Heart left ventricle (tissue), 16 donors: ENCODE measurements around the gene SEMA3F. TPM values are rescaled to one million over a fixed set of nuclear protein-coding genes. Genes with fewer than 3 reads are reported as not detected.

Experiments
- ATAC-seq, 4 donors: fragments of 200-7000 bp; cut with Tn5 transposase; one replicate each; pipeline ENCODE4 v1.9.1; 2020 to 2022; ENCODE audit warnings: moderate library complexity in 4 of 4, mild to moderate bottlenecking in 3 of 4, moderate number of reproducible peaks in 1 of 4
- DNase-seq, 5 donors: peaks; one replicate each; pipeline ENCODE4 v3.0.0-alpha.2; 2020
- H3K27ac ChIP-seq, 12 donors: fragments of 200-600 bp; sonication (generic) in 4 of 12; one replicate each; pipeline versions ENCODE4 v1.5.0 to v1.8.0; 2016 to 2022; ENCODE audit warnings: mild to moderate bottlenecking in 2 of 12
- H3K27me3 ChIP-seq, 9 donors: fragments of 200-600 bp; sonication (generic) in 2 of 9; one replicate each; pipeline versions ENCODE4 v1.5.1 to v1.8.0; 2016 to 2022; ENCODE audit warnings: mild to moderate bottlenecking in 3 of 9
- H3K36me3 ChIP-seq, 9 donors: fragments of 200-600 bp; sonication (generic) in 2 of 9; one replicate each; pipeline versions ENCODE4 v1.5.0 to v1.8.0; 2018 to 2022; ENCODE audit warnings: mild to moderate bottlenecking in 2 of 9
- H3K4me1 ChIP-seq, 12 donors: fragments of 200-600 bp; sonication (generic) in 4 of 12; one replicate each; pipeline versions ENCODE4 v1.5.0 to v1.8.0; 2016 to 2022; ENCODE audit warnings: mild to moderate bottlenecking in 3 of 12
- H3K4me3 ChIP-seq, 12 donors: fragments of 200-600 bp; sonication (generic) in 4 of 12; one replicate each; pipeline versions ENCODE4 v1.5.0 to v1.8.0; 2017 to 2022; ENCODE audit warnings: mild to moderate bottlenecking in 9 of 12, moderate library complexity in 4 of 12
- H3K9me3 ChIP-seq, 12 donors: fragments of 200-600 bp; sonication (generic) in 4 of 12; one replicate each; pipeline versions ENCODE4 v1.5.0 to v1.8.0; 2016 to 2022; ENCODE audit warnings: mild to moderate bottlenecking in 1 of 12
- POLR2A ChIP-seq, 2 donors: fragments of 450-650 bp; IDR thresholded peaks; one replicate each; pipeline ENCODE4 v1.6.1; 2017; ENCODE audit warnings: antibody characterized with exemption in 2 of 2, mild to moderate bottlenecking in 2 of 2, moderate library complexity in 2 of 2
- WGBS, 4 donors: extraction: QIAGEN DNeasy Blood & Tissue Kit in 2 of 4; methylation state at CpG; one replicate each; pipeline versions ENCODE4 v1.1.5 to v1.1.7; 2013 to 2018; 5-methylcytosine and 5-hydroxymethylcytosine counted together
- intact Hi-C, 10 donors: fragments of 100-400 bp; cut with DNase I; formaldehyde crosslinking; loops; one replicate each; pipeline versions ENCODE4 v1.11.1 to v1.14.2; 2022
- polyA plus RNA-seq, 2 donors: library from polyadenylated mRNA; stranded (reverse); fragments of 200-250 nt; gene quantifications; one replicate each; pipeline ENCODE4 v1.2.3, GENCODE V29; 2013
- total RNA-seq, 9 donors: library from RNA; depleted of rRNA in 2 of 9; stranded (reverse); fragments of >200 nt in 2 of 9; fragmentation: NEBNext Ultra II Directional in 3 of 9; extraction: Animal tissue kit (Norgen Biotek cat#: 25700) in 3 of 9; gene quantifications; one replicate each; pipeline versions ENCODE4 v1.1.0 to v1.2.4, GENCODE V29; 2016 to 2023
- TF ChIP-seq, protein P1 (sequence below), 12 donors: fragments of 200-600 bp; sonication (generic) in 4 of 12; IDR thresholded peaks; one replicate each; pipeline versions ENCODE4 v1.5.0 to v1.8.0; 2018 to 2022; ENCODE audit warnings: antibody characterized with exemption in 12 of 12, mild to moderate bottlenecking in 5 of 12
- donor health status: ischemic (EF 13 %, LVEDD 7.1; RV severe dilation, severe dysfunction).
- donor health status: healthy with polysubstance abuse.
- donor health status: DM: no; HTN: yes; CAD: no.
- donor health status: DM: no; HTN: no; CAD: no.
- donor health status: ischemic (EF 25% LVEDD 6.9; RV normal size, moderate dysfunction).
- donor health status: ischemic (EF 25% LVEDD 5.7; RV mildly dilated, moderate dysfunction).
- donor health status: healthy.
- donor health status: DM: yes; HTN: yes; CAD: no.
- donor health status: ischemic (EF 35%, LVEDD 5.7; RV mildly dilated, moderate dysfunction).
- donor health status: nonischemic (EF 11% LVEDD 7.7; RV severe dilation, severe dysfunction).
- donor health status: DM: yes; HTN: yes; CAD: no.
- donor health status: PGD.
- donor health status: ischemic (EF 29% LVEDD 5.4; RV normal size, mild dysfunction).
- donor health status: nonischemic (EF 23%, LVEDD 6.1; RV moderate dilation, normal function).

SEMA3F gene
- total and polyA plus RNA-seq, 11 donors: 6.1 to 94.1 (median 11.3) TPM

DNA sequence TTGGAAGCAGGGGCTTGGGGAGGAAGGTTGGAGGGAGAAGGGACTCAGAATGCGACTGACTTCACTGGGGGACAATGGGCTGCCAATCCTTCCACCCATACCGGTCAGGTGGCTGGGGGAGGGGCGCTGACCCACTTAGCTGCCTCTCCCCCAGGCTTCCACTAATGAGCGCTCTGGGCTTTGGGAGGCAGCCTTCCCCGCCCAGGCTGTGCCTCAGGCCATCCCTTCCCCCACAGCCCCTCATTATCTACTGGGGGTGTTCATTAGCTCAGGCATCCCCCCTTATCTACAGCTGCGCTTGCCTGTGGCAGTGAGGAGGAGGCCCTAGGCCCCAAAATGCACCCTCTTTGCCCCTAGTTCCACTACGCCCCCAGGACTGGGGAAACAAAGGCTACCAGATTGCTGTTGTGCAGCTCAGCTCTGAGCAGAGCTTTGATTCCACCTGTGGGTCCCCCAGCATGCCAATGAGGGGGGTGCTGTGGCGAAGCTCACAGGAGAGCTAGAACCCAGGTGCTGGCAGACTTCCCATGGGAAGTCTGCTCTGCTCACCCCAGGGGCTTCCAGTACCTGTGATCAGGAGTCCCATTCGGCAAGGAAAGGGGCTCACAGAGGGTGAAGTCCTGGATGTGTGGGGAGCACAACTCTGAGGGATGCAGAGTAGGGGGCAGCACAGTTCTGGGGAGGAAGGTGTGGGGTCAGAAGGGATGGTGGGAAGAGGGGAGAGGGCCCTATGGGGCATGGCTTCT, 29.4 kb upstream of the SEMA3F start:
- Histone ChIP-seq H3K4me3 (no peak overlapping the region), H3K27me3 (no peaks in the 10 kb centered on the region), H3K9me3 (no peaks in the 10 kb centered on the region), H3K4me1 (peaks cover 0 to 28% (median 2%) of the 10 kb centered on the region in 12 donors), H3K27ac (no peak overlapping the region), H3K36me3 (peaks cover 0 to 8% (median 5%) of the 10 kb centered on the region in 9 donors)
- intact Hi-C loops: loop anchor here in 3 of 10 donors (2.0 to 10.0 kb wide), 2 partner anchors 65 to 149 kb away; partner anchors contain the start of genes LSMEM2 (in 2 of the 3) and GNAT1 (in 1 of the 3)
- peak in 2 of 5 donors; percentile 17 to 31 for DNase-seq
- no peak for ATAC-seq
- WGBS, 4 donors: 65 to 78% (median 72%) methylated on average over 5 to 9 of the region's 9 CpGs
- TF ChIP-seq, protein P1, sequence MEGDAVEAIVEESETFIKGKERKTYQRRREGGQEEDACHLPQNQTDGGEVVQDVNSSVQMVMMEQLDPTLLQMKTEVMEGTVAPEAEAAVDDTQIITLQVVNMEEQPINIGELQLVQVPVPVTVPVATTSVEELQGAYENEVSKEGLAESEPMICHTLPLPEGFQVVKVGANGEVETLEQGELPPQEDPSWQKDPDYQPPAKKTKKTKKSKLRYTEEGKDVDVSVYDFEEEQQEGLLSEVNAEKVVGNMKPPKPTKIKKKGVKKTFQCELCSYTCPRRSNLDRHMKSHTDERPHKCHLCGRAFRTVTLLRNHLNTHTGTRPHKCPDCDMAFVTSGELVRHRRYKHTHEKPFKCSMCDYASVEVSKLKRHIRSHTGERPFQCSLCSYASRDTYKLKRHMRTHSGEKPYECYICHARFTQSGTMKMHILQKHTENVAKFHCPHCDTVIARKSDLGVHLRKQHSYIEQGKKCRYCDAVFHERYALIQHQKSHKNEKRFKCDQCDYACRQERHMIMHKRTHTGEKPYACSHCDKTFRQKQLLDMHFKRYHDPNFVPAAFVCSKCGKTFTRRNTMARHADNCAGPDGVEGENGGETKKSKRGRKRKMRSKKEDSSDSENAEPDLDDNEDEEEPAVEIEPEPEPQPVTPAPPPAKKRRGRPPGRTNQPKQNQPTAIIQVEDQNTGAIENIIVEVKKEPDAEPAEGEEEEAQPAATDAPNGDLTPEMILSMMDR (IDR thresholded peaks at IDR 0.05): no peak
- TF ChIP-seq POLR2A (IDR thresholded peaks at IDR 0.05): no peak

GRCh38 chr3:50126287-50127211, 28.6 kb upstream of the SEMA3F start:
- Histone ChIP-seq H3K4me1 (peaks cover 0 to 25% (median 2%) of the 10 kb centered on the region in 12 donors), H3K36me3 (no peaks in the 10 kb centered on the region), H3K4me3 (no peak overlapping the region), H3K9me3 (no peaks in the 10 kb centered on the region), H3K27me3 (no peaks in the 10 kb centered on the region), H3K27ac (no peak overlapping the region)
- DNase-seq (peak in 3 of 5 donors; percentile 13 to 51 (median 18)), ATAC-seq (no peak)
- intact Hi-C loops: loop anchor here in 2 of 10 donors (10.0 kb wide), 1 partner anchor 148 kb away; the partner anchor contains the start of gene LSMEM2 (in 2 of the 2)
- TF ChIP-seq POLR2A (IDR thresholded peaks at IDR 0.05): no peak
- TF ChIP-seq, protein P1 (IDR thresholded peaks at IDR 0.05): no peak
- 57 to 74% (median 59%) methylated on average over 10 to 16 of the region's 16 CpGs for WGBS, 4 donors

DNA sequence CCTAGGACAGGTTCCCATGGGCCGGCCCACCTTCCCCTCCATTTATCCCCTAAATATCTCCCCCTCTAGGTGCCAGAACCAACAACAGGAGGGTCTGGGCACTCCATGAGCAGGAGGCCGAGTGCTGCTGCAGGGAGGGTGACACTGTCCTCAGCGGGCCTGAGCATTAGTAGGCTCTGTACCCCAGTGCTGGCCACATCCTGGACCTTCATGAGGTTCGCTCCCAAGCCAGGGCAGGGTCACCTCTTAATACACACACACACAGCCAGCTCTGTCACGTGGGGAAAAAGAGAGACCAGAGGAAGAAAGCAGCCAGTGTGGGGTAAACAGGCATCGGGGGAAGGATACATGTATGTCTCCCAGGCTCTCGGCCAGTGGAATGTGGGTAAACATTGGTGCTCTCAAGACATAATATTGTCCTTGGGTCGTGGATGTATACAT, 27.9 kb upstream of the SEMA3F start:
- intact Hi-C loops: loop anchor here in 2 of 10 donors (10.0 kb wide), 1 partner anchor 148 kb away; the partner anchor contains the start of gene LSMEM2 (in 2 of the 2)
- WGBS, 4 donors: 92 to 95% (median 95%) methylated on average over 8 of the region's 8 CpGs
- H3K4me1 ChIP-seq: peaks cover 0 to 19% (median 0%) of the 10 kb centered on the region in 12 donors
- peak in 2 of 5 donors; percentile 1 to 53 for DNase-seq
- no peak overlapping the region for H3K27ac ChIP-seq
- no peaks in the 10 kb centered on the region for H3K9me3 ChIP-seq
- TF ChIP-seq, protein P1 (IDR thresholded peaks at IDR 0.05): no peak
- TF ChIP-seq POLR2A (IDR thresholded peaks at IDR 0.05): no peak
- H3K4me3 ChIP-seq: no peak overlapping the region
- H3K36me3 ChIP-seq: no peaks in the 10 kb centered on the region
- ATAC-seq: no peak
- no peaks in the 10 kb centered on the region for H3K27me3 ChIP-seq
